Left cardiac atrium (tissue), 4 donors: ENCODE measurements around the gene CDH24. TPM values are rescaled to one million over a fixed set of nuclear protein-coding genes. Genes with fewer than 3 reads are reported as not detected.

Experiments used
- ATAC-seq, 2 donors: fragments of 200-7000 bp; cut with Tn5 transposase; one replicate each; pipeline ENCODE4 v1.9.1; 2020; ENCODE audit warnings: mild to moderate bottlenecking in 2 of 2, moderate library complexity in 2 of 2
- DNase-seq: peaks from one replicate; pipeline ENCODE4 v3.0.0-alpha.2; 2020
- intact Hi-C, 2 donors: fragments of 100-400 bp; cut with DNase I; formaldehyde crosslinking; loops; one replicate each; pipeline versions ENCODE4 v1.14.1 to v1.15.1; 2022 to 2023
- total RNA-seq, 2 donors: library from RNA; stranded (reverse); fragmentation: NEBNext Ultra II Directional; extraction: Animal tissue kit (Norgen Biotek cat#: 25700); gene quantifications; one replicate each; pipeline ENCODE4 v1.2.1, GENCODE V29; 2021
- donor health status: DM: no; HTN: yes; CAD: no.
- donor health status: DM: no; HTN: yes; CAD: no; lungs with severe emphysema.
- donor health status: DM: yes; HTN: yes; CAD: no.
- donor health status: Dilated cardiomyopathy.

Gene CDH24
- total RNA-seq, 2 donors from 2014 or later: 1.6 to 3.4 TPM

DNA sequence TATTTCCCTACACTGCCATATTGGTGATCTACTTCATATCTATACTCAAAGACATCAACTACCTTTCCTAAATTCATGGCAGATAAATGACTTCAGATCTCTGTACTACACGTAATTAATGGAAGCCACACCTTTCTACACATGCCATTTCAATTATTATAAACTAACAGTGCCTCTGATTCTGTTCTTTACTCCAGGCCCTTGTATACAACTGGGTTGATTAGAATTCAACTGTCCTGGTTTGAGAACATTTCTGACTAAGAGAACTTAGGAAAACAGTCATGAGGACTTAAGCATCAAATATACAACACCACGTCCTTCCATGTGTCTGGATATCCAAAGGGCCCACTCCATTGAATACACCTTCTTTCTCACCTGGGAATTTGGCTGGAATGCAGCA lies 35.8 kb upstream of the CDH24 start:
- ATAC-seq (no peak), DNase-seq (no peak)
- intact Hi-C loops: no loop called here

- intact Hi-C loops: no loop called here
Measured at GRCh38 chr14:23091294-23092225, 34.2 kb upstream of the CDH24 start.

GRCh38 chr14:23090254-23090636 lies 32.9 kb upstream of the CDH24 start:
- ATAC-seq: no peak
- DNase-seq: no peak
- intact Hi-C loops: no loop called here

More at GRCh38 chr14:23091294-23092225, 34.2 kb upstream of the CDH24 start:
- DNase-seq (no peak), ATAC-seq (no peak)

DNA sequence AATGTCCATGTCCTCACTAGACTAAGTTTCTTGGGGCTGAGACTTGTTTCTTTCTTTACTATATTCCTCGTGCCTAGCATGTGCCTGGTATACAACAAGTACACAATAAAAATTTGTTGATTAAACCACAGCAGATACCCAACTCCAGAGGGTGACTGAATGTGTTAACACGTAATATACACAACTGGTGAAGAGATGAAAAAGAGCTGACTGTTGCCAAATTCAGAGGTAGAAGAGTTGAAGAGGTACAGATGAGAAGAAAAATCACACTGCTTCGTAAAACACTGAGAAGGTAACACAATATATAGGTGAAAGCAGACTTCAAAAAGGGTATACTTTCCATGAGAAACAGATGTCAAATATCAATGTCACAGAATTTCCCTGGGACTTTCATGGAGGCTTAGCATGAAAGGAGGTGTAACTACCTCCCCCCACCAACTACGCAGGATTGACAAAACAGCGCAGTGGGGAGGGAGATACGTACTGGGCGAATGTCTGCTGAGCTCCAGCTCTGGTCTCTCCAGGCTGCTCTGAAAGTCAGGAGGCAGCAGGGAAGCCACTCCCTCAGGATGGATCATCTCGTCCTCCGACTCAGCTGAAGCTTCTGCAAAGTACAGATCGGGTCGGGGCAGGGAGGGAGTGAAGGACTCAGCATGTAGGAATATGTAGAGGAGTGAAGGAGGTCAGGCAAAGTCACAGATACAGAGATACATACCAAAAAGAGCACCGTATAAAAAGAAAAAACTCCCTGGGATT lies 32.4 kb upstream of the CDH24 start:
- no peak for ATAC-seq
- intact Hi-C loops: no loop called here
- no peak for DNase-seq

DNA sequence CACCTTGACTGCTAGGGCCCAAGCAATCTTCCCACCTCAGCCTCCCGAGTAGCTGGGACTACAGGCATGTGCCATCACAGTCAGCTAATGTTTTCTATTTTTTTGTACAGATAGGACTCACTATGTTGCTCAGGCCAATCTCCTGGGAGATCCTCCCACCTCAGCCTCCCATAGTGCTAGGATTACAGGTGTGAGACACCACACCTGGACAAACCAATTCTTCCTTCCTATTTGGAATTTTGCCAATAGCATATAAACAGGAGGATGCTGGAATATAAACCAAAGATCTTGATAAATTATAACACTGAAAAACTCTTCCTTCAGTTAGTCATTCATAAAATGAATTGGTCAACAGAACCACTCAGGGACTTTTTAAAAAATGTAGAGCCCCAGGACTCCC lies 29.2 kb upstream of the CDH24 start:
- intact Hi-C loops: no loop called here
- ATAC-seq (no peak), DNase-seq (no peak)

DNA sequence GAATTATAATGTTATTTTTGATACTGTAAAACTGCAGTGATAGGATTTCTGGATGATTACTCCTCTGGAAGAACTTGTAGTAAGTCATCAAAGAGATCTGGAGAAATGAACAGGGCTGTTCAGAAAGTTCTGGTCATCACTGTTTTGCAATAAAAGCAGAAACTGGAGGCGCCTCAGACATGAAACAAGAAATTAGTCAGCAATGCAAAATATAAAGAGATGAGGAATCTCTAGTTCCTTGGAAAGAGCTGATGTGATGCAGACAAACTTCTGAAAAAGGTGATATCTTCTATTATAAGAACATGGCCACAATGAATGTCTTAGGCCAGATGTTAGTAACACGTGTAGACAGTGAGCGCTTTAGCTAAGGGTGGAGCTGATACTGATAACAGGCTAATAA lies 28.1 kb upstream of the CDH24 start:
- ATAC-seq: no peak
- no peak for DNase-seq
- intact Hi-C loops: no loop called here

- intact Hi-C loops: no loop called here
- DNase-seq: no peak
- ATAC-seq: no peak
Measured at GRCh38 chr14:23080474-23080873, 23.2 kb upstream of the CDH24 start.

- DNase-seq: no peak
- intact Hi-C loops: no loop called here
- no peak for ATAC-seq
Measured at GRCh38 chr14:23079716-23080115, 22.4 kb upstream of the CDH24 start.

DNA sequence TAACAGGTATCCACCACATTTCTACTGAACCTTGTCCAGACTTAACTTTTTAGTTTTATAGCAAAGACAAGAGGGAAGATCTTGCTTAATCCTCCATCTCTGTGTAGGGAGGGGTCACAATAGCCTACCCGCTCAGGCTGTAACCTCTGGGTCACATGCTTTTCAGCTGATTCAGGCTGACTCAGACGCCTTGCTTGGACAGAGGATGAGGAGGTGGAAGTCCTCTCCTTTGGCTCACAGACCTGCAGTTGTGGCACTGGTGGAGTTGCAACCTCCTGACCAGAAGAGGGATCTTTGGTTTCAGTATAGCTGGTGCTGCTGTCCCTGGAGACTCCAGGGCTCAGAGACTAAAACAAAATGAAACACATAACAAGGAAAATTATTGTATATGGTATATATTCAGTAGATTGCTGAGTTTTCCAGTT lies 21.4 kb upstream of the CDH24 start:
- intact Hi-C loops: no loop called here
- DNase-seq (peak; percentile 74), ATAC-seq (peak; percentile 91 to 98)

DNA sequence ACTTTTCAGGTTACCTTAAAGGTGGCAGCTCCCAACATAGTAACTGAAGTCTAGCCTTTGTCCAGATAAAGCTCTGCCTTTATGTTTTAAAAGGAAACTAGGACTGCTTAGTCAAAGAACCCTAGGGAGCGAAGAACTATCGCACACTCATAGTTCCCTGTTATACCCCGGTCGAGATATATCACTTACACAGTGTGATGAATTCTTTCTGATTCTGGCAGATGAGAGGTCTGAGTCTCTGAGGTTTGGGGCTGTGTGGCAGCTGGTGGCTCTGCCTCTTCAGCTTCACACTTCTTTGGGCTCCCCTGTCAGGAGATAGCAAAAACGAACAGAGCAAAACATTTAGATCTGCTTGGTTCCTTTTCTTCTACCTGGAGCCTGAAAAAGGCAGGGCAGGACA lies 20.6 kb upstream of the CDH24 start:
- ATAC-seq (no peak), DNase-seq (no peak)
- intact Hi-C loops: no loop called here

DNA sequence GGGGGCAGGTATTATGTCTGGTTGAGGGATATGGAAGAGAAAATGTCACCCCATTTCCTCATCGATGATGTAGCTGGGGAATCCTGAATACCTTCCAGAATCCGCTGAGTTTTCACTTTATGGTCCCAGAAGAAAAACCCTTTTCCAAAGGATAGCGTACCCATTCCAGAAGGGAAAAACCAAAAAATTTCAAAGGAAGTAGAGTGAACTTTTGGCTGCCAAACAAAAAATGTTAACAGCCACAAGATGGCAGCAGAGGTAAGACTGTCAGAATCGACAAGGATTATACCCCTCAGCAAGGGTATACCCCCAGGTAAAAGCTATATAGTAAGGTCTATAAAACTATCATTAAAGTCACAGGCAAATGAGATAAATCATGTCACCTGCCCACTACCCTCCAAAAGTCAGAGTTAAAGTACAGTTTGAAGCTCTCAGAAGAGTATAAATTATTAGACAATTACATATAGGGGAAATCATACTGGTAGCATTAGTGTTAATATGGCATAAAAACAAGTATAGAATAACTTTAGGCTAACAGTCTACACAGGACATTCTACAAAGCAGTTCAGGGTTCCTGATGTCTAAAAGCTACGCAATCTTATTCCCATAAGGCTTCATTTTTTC lies 19.6 kb upstream of the CDH24 start:
- no peak for ATAC-seq
- DNase-seq: no peak
- intact Hi-C loops: no loop called here

DNA sequence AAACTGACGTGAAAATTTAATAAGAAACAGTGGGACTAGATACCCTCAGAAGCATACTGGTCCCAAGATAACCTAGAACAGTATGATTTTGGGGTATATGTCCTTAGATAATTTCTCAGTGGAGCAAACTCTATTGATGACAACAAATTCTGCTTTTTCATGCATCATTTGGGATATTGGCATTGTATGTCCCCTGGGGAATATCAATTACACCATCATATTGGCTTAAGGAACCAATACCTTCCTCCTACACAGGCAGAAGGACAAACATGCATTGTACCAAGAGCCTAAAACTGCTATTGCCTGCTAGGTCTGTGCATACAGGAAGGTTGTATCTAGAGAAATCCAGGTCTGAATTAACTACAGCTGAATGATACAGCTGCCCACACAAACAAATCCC lies 17.6 kb upstream of the CDH24 start:
- intact Hi-C loops: no loop called here
- DNase-seq: no peak
- ATAC-seq: no peak

DNA sequence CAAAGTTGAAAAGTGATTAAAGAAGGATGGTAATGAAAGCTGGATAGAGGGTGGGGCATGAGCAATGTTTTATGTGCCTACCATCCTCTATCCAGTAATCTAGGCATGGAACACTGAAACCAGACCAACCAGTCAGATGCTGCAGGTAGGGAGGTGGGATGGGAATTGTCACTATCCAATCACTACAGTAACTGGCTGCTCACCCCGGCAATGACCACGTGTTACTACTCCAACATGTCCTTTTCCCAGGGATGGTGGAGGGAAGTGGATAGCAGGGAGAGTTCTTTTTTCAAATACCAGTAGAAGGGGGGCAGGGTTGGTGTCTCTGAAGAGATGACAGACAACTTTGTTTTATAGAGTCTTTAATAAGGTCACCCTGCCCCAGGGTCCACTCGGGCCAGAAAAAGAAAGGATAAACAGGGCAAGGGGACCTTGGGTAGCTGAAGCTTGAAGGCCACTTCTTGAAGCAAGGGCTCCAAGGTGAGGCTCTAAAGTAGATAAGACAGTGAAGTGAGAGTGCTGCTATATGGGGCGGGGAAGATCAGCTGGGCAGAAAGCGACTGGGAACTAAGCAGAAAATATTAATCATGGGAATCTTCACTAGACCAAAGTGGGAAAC lies 14.7 kb upstream of the CDH24 start:
- intact Hi-C loops: no loop called here
- DNase-seq (no peak), ATAC-seq (peak; percentile 5 to 12)

DNA sequence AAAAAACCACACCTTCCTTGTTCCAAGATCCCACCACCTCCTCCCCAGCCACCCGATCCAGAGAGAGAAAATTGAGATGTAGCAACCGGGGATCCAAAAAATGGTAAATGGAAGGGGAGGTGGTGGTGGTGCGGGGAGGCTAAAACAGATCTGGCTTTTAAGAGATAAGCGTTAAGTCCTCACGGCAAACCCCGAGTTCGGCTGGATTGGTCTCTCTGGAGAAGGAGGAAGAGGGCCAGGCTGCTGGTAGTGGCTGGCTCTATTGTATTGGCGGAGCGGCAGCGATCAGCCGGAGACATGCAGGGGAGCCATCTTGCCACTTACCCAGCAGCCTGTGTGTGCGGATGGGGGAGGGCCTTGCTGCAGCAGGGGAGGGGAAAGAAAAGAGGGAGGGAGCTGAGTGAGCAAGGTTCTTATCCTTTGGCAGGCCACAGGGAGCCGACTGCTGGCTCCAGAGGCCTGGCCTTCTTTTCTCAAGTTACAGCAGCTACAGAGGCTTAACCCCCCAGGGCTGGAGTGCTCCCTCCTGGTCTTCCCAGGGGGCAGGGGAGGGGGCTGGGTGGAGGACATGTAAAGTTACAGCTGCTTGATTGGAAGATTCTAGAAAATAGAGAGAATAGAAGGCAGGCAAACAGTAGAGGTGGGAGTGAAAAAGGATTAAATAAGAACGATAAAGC lies 14.1 kb upstream of the CDH24 start:
- ATAC-seq: peak; percentile 95
- DNase-seq: peak; percentile 86
- intact Hi-C loops: no loop called here

GRCh38 chr14:23070262-23071129 lies 13.2 kb upstream of the CDH24 start:
- intact Hi-C loops: no loop called here
- no peak for ATAC-seq
- no peak for DNase-seq

DNA sequence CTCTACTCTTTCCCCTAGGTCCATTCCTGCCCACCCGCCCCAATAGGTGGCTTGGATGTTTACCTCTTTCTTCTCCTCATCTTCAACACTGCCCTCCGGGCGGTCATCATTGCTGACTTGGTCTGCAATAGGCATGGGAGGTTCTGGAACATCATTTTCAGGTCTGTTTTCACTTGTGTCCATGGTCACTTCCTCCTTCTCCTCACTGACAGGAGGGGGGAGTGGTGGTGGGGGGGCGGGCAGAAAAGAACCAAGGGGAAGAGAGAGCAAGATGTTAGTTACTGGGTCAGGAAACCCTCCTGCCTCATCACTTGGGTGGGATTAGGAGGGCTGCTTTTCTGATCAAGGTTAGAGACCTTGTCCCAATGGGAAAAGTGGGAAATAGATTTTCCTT lies 12.1 kb upstream of the CDH24 start:
- intact Hi-C loops: no loop called here
- ATAC-seq (no peak), DNase-seq (no peak)

DNA sequence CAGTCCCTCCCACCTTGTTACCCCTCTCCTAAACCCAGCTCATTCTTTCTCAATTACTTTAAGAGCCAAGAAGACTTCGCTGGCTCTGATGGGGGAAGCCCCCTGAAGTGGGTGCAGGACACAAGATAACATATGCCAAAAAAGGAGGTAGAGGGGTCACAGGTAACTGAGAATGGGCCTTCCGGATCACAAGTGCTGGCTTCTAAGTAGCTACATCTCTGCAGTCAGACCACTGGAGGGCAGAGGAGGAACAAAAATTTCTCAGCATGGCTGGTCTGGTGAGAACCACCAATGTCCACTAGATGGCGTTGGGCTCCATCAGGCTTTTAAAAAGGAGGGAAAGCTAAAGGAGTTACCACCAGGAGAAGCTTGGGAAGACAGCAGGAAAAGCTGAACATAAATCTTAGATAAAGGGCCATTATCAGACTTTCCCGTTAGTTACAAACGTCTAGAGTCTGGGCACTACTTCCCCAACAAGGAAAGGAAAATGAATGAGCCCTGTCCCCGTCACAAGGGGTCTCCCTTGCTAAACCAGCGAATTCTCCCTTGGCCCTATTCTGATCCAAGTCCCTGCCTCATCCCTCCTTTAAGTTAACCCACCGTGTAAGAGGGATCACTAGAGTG lies 11.6 kb upstream of the CDH24 start:
- intact Hi-C loops: no loop called here
- peak; percentile 75 for DNase-seq

More for the DNA sequence above, 11.6 kb upstream of the CDH24 start:
- peak; percentile 63 to 66 for ATAC-seq
